OCI-LY1 (cell line): ENCODE data around the gene WBP2NL.

ENCODE experiments used
- H2AFZ ChIP-seq: fragments of 200-600 bp; sonication (generic), shearing (Covaris generic); 2 replicates; pipeline ENCODE4 v1.6.0; 2014; ENCODE audit warnings: antibody characterized with exemption, mild to moderate bottlenecking, low read length
- H3F3A ChIP-seq: fragments of 200-600 bp; sonication (generic), shearing (Covaris generic); 2 replicates; pipeline ENCODE4 v1.6.0; 2014; ENCODE audit warnings: mild to moderate bottlenecking, antibody characterized with exemption, low read length, moderate library complexity; ENCODE audit not compliant: insufficient read depth
- H3K27ac ChIP-seq: fragments of 200-600 bp; sonication (generic); 2 replicates; pipeline ENCODE4 v1.5.1; 2014; ENCODE audit warnings: low read length, mixed run types, mild to moderate bottlenecking, low read depth; ENCODE audit not compliant: poor library complexity, severe bottlenecking
- H3K27me3 ChIP-seq: fragments of 200-600 bp; sonication (generic); 2 replicates; pipeline ENCODE4 v1.6.0; 2014; ENCODE audit warnings: antibody characterized with exemption, mild to moderate bottlenecking, low read length, moderate library complexity; ENCODE audit not compliant: insufficient read depth
- H3K36me3 ChIP-seq: fragments of 200-600 bp; sonication (generic); 2 replicates; pipeline ENCODE4 v1.6.1; 2014; ENCODE audit warnings: mild to moderate bottlenecking, antibody characterized with exemption, low read length, moderate library complexity, mixed read lengths; ENCODE audit not compliant: insufficient read depth
- H3K4me1 ChIP-seq: fragments of 200-600 bp; sonication (generic); 2 replicates; pipeline ENCODE4 v1.5.1; 2014; ENCODE audit warnings: mild to moderate bottlenecking, low read length, moderate library complexity; ENCODE audit not compliant: insufficient read depth, severe bottlenecking
- H3K4me2 ChIP-seq: fragments of 200-600 bp; sonication (generic), shearing (Covaris generic); 2 replicates; pipeline ENCODE4 v1.6.1; 2014; ENCODE audit warnings: low read length
- H3K4me3 ChIP-seq: fragments of 200-600 bp; sonication (generic); 2 replicates; pipeline ENCODE4 v1.5.1; 2014; ENCODE audit warnings: low read length, low read depth, mild to moderate bottlenecking, mixed read lengths; ENCODE audit not compliant: poor library complexity, severe bottlenecking
- H3K79me2 ChIP-seq: fragments of 200-600 bp; shearing (Covaris generic); 2 replicates; pipeline ENCODE4 v1.6.1; 2016; ENCODE audit warnings: mixed run types, low read length, mixed read lengths; ENCODE audit not compliant: insufficient read depth
- H3K9ac ChIP-seq: fragments of 200-600 bp; sonication (generic), shearing (Covaris generic); 2 replicates; pipeline ENCODE4 v1.6.1; 2014; ENCODE audit warnings: mild to moderate bottlenecking, low read length, mixed read lengths
- H3K9me2 ChIP-seq: fragments of 200-600 bp; sonication (generic), shearing (Covaris generic); 2 replicates; pipeline ENCODE4 v1.6.1; 2014; ENCODE audit warnings: low read depth, mild to moderate bottlenecking, low read length, mixed read lengths
- H3K9me3 ChIP-seq: fragments of 200-600 bp; shearing (Covaris generic); 2 replicates; pipeline ENCODE4 v1.6.1; 2014; ENCODE audit warnings: low read length, mixed read lengths
- H4K20me1 ChIP-seq: fragments of 200-600 bp; sonication (generic), shearing (Covaris generic); 2 replicates; pipeline ENCODE4 v1.6.0; 2016; ENCODE audit warnings: mild to moderate bottlenecking, low read length; ENCODE audit not compliant: insufficient read depth
- EZH2 ChIP-seq: fragments of 200-600 bp; sonication (generic), shearing (Covaris generic); IDR thresholded peaks from 2 replicates; pipeline ENCODE4 v1.8.0; 2017; ENCODE audit warnings: borderline replicate concordance, mixed run types, mild to moderate bottlenecking, antibody characterized with exemption, low read length, moderate library complexity, mixed read lengths
- TF ChIP-seq, protein P1 (sequence below): fragments of 200-600 bp; sonication (generic), shearing (Covaris generic); IDR thresholded peaks from 2 replicates; pipeline ENCODE4 v1.5.1; 2017; ENCODE audit warnings: mild to moderate bottlenecking, antibody characterized with exemption, low read length, moderate library complexity, mixed read lengths

The WBP2NL gene

DNA sequence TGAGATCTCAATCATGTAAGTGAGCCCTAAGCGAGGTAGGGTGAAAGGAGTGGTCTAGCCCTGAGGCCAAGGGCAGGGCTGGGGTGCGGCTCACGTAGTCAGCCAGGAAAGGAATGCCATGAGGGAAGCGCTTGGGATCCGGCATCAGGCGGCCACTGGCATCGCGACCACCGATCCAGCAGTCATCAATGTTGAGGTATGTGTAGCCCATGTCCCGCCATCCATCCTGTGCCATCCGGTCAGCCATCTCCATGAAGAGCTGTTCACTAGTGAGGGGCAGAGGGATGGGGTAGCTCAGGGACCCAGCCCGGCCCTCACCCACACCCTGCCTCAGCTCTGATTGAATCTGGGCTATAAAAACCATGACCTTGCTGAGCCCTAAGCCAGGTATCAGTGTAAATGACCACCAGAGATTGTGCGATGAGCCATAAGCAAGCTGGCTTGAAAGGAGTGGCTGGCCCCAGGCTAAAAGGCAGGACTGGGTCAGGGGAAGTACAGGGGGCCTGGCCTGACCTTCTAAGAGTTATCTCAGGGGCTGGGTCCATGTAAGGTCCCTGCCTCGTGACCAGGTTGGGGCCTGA lies 69.2 kb downstream of the WBP2NL start:
- no peak overlapping the region for H2AFZ ChIP-seq
- H3K9me3 ChIP-seq, result no peaks in the 10 kb centered on the region
- no peak overlapping the region for H3K9ac ChIP-seq
- H3K79me2 ChIP-seq, result no peaks in the 10 kb centered on the region
- no peaks in the 10 kb centered on the region for H3F3A ChIP-seq
- no peak overlapping the region for H3K27ac ChIP-seq
- peaks cover 21% of the 10 kb centered on the region for H3K36me3 ChIP-seq
- peaks cover 18% of the 10 kb centered on the region for H3K4me1 ChIP-seq
- no peak overlapping the region for H3K4me2 ChIP-seq
- H3K9me2 ChIP-seq, result no peaks in the 10 kb centered on the region
- H4K20me1 ChIP-seq, result no peaks in the 10 kb centered on the region
- H3K27me3 ChIP-seq, result no peaks in the 10 kb centered on the region
- no peak overlapping the region for H3K4me3 ChIP-seq
- no peak for TF ChIP-seq EZH2
- TF ChIP-seq, protein P1, sequence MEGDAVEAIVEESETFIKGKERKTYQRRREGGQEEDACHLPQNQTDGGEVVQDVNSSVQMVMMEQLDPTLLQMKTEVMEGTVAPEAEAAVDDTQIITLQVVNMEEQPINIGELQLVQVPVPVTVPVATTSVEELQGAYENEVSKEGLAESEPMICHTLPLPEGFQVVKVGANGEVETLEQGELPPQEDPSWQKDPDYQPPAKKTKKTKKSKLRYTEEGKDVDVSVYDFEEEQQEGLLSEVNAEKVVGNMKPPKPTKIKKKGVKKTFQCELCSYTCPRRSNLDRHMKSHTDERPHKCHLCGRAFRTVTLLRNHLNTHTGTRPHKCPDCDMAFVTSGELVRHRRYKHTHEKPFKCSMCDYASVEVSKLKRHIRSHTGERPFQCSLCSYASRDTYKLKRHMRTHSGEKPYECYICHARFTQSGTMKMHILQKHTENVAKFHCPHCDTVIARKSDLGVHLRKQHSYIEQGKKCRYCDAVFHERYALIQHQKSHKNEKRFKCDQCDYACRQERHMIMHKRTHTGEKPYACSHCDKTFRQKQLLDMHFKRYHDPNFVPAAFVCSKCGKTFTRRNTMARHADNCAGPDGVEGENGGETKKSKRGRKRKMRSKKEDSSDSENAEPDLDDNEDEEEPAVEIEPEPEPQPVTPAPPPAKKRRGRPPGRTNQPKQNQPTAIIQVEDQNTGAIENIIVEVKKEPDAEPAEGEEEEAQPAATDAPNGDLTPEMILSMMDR, result no peak

DNA sequence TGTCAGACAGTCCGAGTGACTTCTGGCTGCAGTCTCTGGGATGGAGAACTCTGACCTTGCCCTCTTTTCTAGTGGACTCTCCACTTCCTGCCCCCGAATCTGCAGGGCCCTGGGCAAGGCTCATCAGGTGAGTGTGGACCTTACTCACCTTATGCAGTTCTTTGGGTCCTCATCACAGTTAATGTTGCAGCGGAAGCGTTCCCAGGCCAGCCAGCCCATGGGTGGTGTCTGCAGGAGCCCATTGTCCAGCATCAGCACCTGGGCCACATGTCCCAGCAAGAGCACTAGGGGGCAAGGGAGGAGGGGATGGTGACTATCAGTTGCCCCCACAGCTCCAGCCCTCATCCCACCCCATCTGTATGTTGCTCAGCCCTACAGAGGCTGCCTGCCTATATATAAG lies 69.7 kb downstream of the WBP2NL start:
- Histone ChIP-seq H3K9me2 (no peaks in the 10 kb centered on the region), H3K9ac (no peak overlapping the region), H3F3A (no peaks in the 10 kb centered on the region), H3K27me3 (no peaks in the 10 kb centered on the region), H3K27ac (no peak overlapping the region), H3K4me3 (no peak overlapping the region), H3K36me3 (peaks cover 19% of the 10 kb centered on the region), H3K9me3 (no peaks in the 10 kb centered on the region), H3K4me1 (peaks cover 18% of the 10 kb centered on the region), H2AFZ (no peak overlapping the region), H4K20me1 (no peaks in the 10 kb centered on the region), H3K79me2 (no peaks in the 10 kb centered on the region), H3K4me2 (no peak overlapping the region)
- TF ChIP-seq, protein P1, result no peak
- no peak for TF ChIP-seq EZH2

DNA sequence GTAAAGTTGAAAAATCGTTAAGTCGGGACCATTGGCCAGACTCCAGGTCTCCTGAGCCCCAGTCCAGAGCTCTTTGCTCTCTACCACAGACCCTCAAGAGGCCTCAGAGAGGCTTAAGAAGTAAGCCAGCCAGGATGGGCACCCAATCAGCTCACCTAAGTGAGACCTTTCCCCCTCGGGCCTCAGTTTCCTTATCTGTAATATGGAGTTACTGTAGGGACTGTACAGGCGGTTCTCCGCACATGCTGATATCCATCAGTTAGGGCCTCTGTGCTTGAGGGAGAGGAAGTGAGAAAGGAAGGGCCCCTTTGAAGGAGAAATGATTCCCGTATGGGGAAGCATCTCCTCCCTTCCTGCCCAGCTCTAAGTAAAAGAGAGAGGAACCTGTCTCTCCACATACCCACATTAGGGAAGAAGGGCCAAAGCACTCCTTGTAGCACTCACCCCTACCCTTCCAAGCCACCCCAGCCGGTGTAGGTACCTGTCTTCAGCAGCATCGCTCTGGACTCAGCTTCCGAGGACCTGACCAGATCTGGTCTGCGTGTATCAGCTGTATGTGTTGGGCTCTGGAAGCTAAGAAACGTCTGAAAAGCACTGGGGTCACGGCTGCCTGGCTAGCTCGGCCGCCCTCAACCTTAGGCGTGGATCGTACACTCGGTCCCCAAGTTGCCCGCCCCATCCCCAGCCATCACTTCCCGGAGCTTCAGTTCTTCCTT lies 71.4 kb downstream of the WBP2NL start:
- peak overlapping the region; percentile 1 for H3K27ac ChIP-seq

More for the DNA sequence above, 71.4 kb downstream of the WBP2NL start:
- H3K4me3 ChIP-seq, result peak overlapping the region; percentile 67
- H3K9me2 ChIP-seq, result no peaks in the 10 kb centered on the region
- no peaks in the 10 kb centered on the region for H3K79me2 ChIP-seq
- no peak for TF ChIP-seq EZH2
- TF ChIP-seq, protein P1, result no peak
- no peaks in the 10 kb centered on the region for H3K27me3 ChIP-seq
- peaks cover 18% of the 10 kb centered on the region for H3K4me1 ChIP-seq
- no peaks in the 10 kb centered on the region for H3K9me3 ChIP-seq
- no peak overlapping the region for H2AFZ ChIP-seq
- peaks cover 14% of the 10 kb centered on the region for H3K36me3 ChIP-seq
- peak overlapping the region; percentile 87 for H3K4me2 ChIP-seq
- no peaks in the 10 kb centered on the region for H3F3A ChIP-seq
- peak overlapping the region; percentile 70 for H3K9ac ChIP-seq
- no peaks in the 10 kb centered on the region for H4K20me1 ChIP-seq
